Neural progenitor cell (in vitro differentiated cells): Measurements from ENCODE around the gene PRDM16.

ENCODE experiments used
- CTCF ChIP-seq: fragments of 200-600 bp; sonication (generic); IDR thresholded peaks from 2 replicates; pipeline ENCODE4 v1.5.1; 2017; ENCODE audit warnings: antibody characterized with exemption, mild to moderate bottlenecking
- EZH2 ChIP-seq: fragments of 200-600 bp; sonication (generic); IDR thresholded peaks from 2 replicates; pipeline ENCODE4 v1.6.1; 2017; ENCODE audit warnings: antibody characterized with exemption, mild to moderate bottlenecking, moderate library complexity
- EZH2phosphoT487 ChIP-seq: fragments of 200-600 bp; sonication (generic); IDR thresholded peaks from 2 replicates; pipeline ENCODE4 v1.6.1; 2017; ENCODE audit warnings: antibody characterized with exemption

- TF ChIP-seq CTCF (no peak), EZH2 (no peak), EZH2phosphoT487 (no peak)
These were observed 18.0 kb downstream of the PRDM16 start for GRCh38 chr1:3087049-3087448.
